H1 (cell line): ENCODE data around the gene CREG2. TPM values are rescaled to one million over a fixed set of nuclear protein-coding genes. Genes with fewer than 3 reads are reported as not detected.

ENCODE experiments used
- CTCF ChIA-PET: fragments of 300-600 bp; sonication (Branson Sonifier 250); formaldehyde crosslinking; loops from one replicate; lab custom pipeline; 2021; ENCODE audit not compliant: partially characterized antibody; lab: Charles Lee
- POLR2A ChIA-PET: fragments of 300-600 bp; sonication (Branson Sonifier 250); formaldehyde crosslinking; loops from one replicate; lab custom pipeline; 2021; ENCODE audit warnings: inconsistent platforms; ENCODE audit not compliant: partially characterized antibody; lab: Charles Lee
- DNase-seq, 2 experiments: peaks; one replicate each; pipeline versions ENCODE4 v3.0.0 to v3.0.0-alpha.2; 2010 to 2022; ENCODE audit warnings: low spot score in 2 of 2, low read depth in 1 of 2, mixed read lengths in 1 of 2
- FAIRE-seq: peaks from 2 replicates; lab custom pipeline; 2011; peaks lifted over from hg19 to GRCh38; lab: Jason Lieb, UNC
- H2AFZ ChIP-seq: 2 replicates; pipeline ENCODE4 v1.8.1; 2012; ENCODE audit warnings: low read length, inconsistent platforms
- H2AK5ac ChIP-seq: 2 replicates; pipeline ENCODE4 v1.6.1; 2013; ENCODE audit warnings: low read depth, low read length
- H2BK120ac ChIP-seq: replicated peaks from 2 replicates; pipeline ENCODE3; 2013; ENCODE audit warnings: low read depth, low read length, inconsistent platforms
- H2BK12ac ChIP-seq: 2 replicates; pipeline ENCODE4 v1.6.1; 2013; ENCODE audit warnings: low read depth, low read length
- H2BK15ac ChIP-seq: 2 replicates; pipeline ENCODE4 v1.6.1; 2013; ENCODE audit warnings: low read length
- H2BK20ac ChIP-seq: 2 replicates; pipeline ENCODE4 v1.6.1; 2013; ENCODE audit warnings: low read length
- H2BK5ac ChIP-seq: 2 replicates; pipeline ENCODE4 v1.6.1; 2013; ENCODE audit warnings: low read depth, low read length
- H3K14ac ChIP-seq: 2 replicates; pipeline ENCODE4 v1.6.1; 2013; ENCODE audit warnings: inconsistent platforms; ENCODE audit not compliant: insufficient read length
- H3K18ac ChIP-seq: 2 replicates; pipeline ENCODE4 v1.6.1; 2013; ENCODE audit warnings: low read length; ENCODE audit errors: extremely low read depth
- H3K23ac ChIP-seq: 2 replicates; pipeline ENCODE4 v1.6.1; 2013; ENCODE audit warnings: inconsistent platforms; ENCODE audit not compliant: insufficient read length
- H3K23me2 ChIP-seq: 2 replicates; pipeline ENCODE4 v1.6.1; 2013; ENCODE audit warnings: low read depth, low read length
- H3K27ac ChIP-seq: 2 replicates; pipeline ENCODE4 v1.6.1; 2011; ENCODE audit warnings: low read depth, low read length, inconsistent platforms
- H3K27me3 ChIP-seq, 4 experiments: replicated peaks in 1 of 4; 1 replicate in 1 of 4; 2 replicates in 3 of 4; pipeline versions ENCODE4 v1.6.1 to v1.8.1; 2011 to 2013; ENCODE audit warnings: low read length in 3 of 4, mild to moderate bottlenecking in 3 of 4, inconsistent platforms in 2 of 4, mixed read lengths in 2 of 4, moderate library complexity in 1 of 4; ENCODE audit not compliant: control insufficient read depth in 3 of 4, insufficient read depth in 3 of 4; ENCODE audit errors: extremely low read depth in 1 of 4
- H3K36me3 ChIP-seq, 4 experiments: 2 replicates each; pipeline versions ENCODE4 v1.6.1 to v1.8.1; 2011 to 2013; ENCODE audit warnings: mild to moderate bottlenecking in 4 of 4, low read length in 3 of 4, moderate library complexity in 2 of 4, control low read depth in 1 of 4, inconsistent platforms in 1 of 4; ENCODE audit not compliant: insufficient read depth in 4 of 4, control insufficient read depth in 2 of 4
- H3K4ac ChIP-seq: replicated peaks from 2 replicates; pipeline ENCODE3; 2013; ENCODE audit warnings: low read length, low read depth, mixed read lengths, inconsistent platforms; ENCODE audit not compliant: insufficient read length
- H3K4me1 ChIP-seq, 4 experiments: replicated peaks in 1 of 4; 1 replicate in 1 of 4; 2 replicates in 3 of 4; pipeline versions ENCODE4 v1.6.1 to v1.8.1; 2011 to 2013; ENCODE audit warnings: low read length in 3 of 4, inconsistent platforms in 2 of 4, mixed read lengths in 1 of 4; ENCODE audit not compliant: insufficient read depth in 4 of 4, control insufficient read depth in 3 of 4
- H3K4me2 ChIP-seq, 2 experiments: 2 replicates each; pipeline versions ENCODE4 v1.6.1 to v1.8.1; 2011 to 2013; ENCODE audit warnings: low read depth in 2 of 2, low read length in 2 of 2, control low read depth in 1 of 2, inconsistent platforms in 1 of 2, mild to moderate bottlenecking in 1 of 2; ENCODE audit not compliant: insufficient read depth in 1 of 2
- H3K4me3 ChIP-seq, 4 experiments: fragments of 200-600, 300-600 bp in 1 of 4; sonication (generic), shearing (Covaris generic), sonication (Bioruptor Twin) in 1 of 4; 2 replicates each; pipeline versions ENCODE4 v1.5.1 to v1.8.1; 2011 to 2016; ENCODE audit warnings: low read length in 4 of 4, low read depth in 3 of 4, control low read depth in 2 of 4, inconsistent platforms in 2 of 4, mild to moderate bottlenecking in 2 of 4, mixed read lengths in 1 of 4, moderate library complexity in 1 of 4; ENCODE audit not compliant: insufficient read depth in 2 of 4; ENCODE audit errors: extremely low read depth in 1 of 4
- H3K56ac ChIP-seq: replicated peaks from 2 replicates; pipeline ENCODE3; 2013; ENCODE audit warnings: low read depth, mild to moderate bottlenecking, mixed read lengths, low read length, inconsistent platforms; ENCODE audit not compliant: insufficient read length
- H3K79me1 ChIP-seq: 2 replicates; pipeline ENCODE4 v1.6.1; 2013; ENCODE audit warnings: low read depth, low read length, control low read depth
- H3K79me2 ChIP-seq, 2 experiments: 2 replicates each; pipeline versions ENCODE4 v1.6.1 to v1.8.1; 2012 to 2013; ENCODE audit warnings: low read length in 2 of 2, mild to moderate bottlenecking in 2 of 2, inconsistent platforms in 1 of 2; ENCODE audit not compliant: insufficient read depth in 2 of 2, control insufficient read depth in 1 of 2
- H3K9ac ChIP-seq, 4 experiments: replicated peaks in 1 of 4; 1 replicate in 1 of 4; 2 replicates in 3 of 4; pipeline versions ENCODE4 v1.6.1 to v1.8.1; 2011 to 2013; ENCODE audit warnings: low read depth in 3 of 4, low read length in 3 of 4, control low read depth in 2 of 4, mild to moderate bottlenecking in 2 of 4, moderate library complexity in 2 of 4, inconsistent platforms in 1 of 4; ENCODE audit errors: extremely low read depth in 1 of 4
- H3K9me3 ChIP-seq, 2 experiments: 2 replicates each; pipeline versions ENCODE4 v1.6.1 to v1.8.1; 2012 to 2013; ENCODE audit warnings: mild to moderate bottlenecking in 2 of 2, moderate library complexity in 2 of 2, control low read depth in 1 of 2, inconsistent platforms in 1 of 2, low read depth in 1 of 2, low read length in 1 of 2, mixed read lengths in 1 of 2; ENCODE audit not compliant: insufficient read depth in 2 of 2
- H4K20me1 ChIP-seq, 2 experiments: replicated peaks in 1 of 2; 2 replicates each; pipeline versions ENCODE3 to v1.8.1; 2011 to 2013; ENCODE audit warnings: inconsistent platforms in 2 of 2, low read length in 2 of 2, mild to moderate bottlenecking in 1 of 2; ENCODE audit not compliant: insufficient read depth in 2 of 2, control insufficient read depth in 1 of 2
- H4K5ac ChIP-seq: 2 replicates; pipeline ENCODE4 v1.6.1; 2013; ENCODE audit warnings: low read length, low read depth, mixed read lengths, inconsistent platforms; ENCODE audit not compliant: insufficient read length
- H4K8ac ChIP-seq: 2 replicates; pipeline ENCODE4 v1.8.0; 2013; ENCODE audit warnings: mild to moderate bottlenecking, moderate library complexity, low read length, inconsistent platforms; ENCODE audit not compliant: insufficient read depth; ENCODE audit errors: extremely low read depth
- H4K91ac ChIP-seq: replicated peaks from 2 replicates; pipeline ENCODE3; 2013; ENCODE audit warnings: low read length, mixed read lengths, inconsistent platforms; ENCODE audit not compliant: insufficient read length
- POLR2A ChIP-seq, 2 experiments: IDR thresholded peaks; 1 replicate in 1 of 2; 2 replicates in 1 of 2; pipeline ENCODE4 v1.6.1; 2011; ENCODE audit warnings: low read depth in 2 of 2, low read length in 2 of 2, mild to moderate bottlenecking in 2 of 2; ENCODE audit errors: control extremely low read depth in 1 of 2
- WGBS, 2 experiments: shearing (Covaris generic) in 1 of 2; methylation state at CpG; one replicate each; pipeline versions ENCODE4 v1.1.6 to v1.1.7; 2013 to 2015; ENCODE audit warnings: low lambda C conversion rate in 2 of 2, mixed read lengths in 2 of 2, inconsistent platforms in 1 of 2, low coverage in 1 of 2, missing lambda C conversion rate in 1 of 2; ENCODE audit not compliant: insufficient replicate concordance in 2 of 2, insufficient coverage in 1 of 2, insufficient read length in 1 of 2; ENCODE audit errors: extremely low coverage in 1 of 2, missing lambda C conversion rate in 1 of 2; 5-methylcytosine and 5-hydroxymethylcytosine counted together
- polyA plus RNA-seq, 7 experiments: library from polyadenylated mRNA; depleted of rRNA in 3 of 7; stranded (reverse) in 5 of 7; unstranded in 2 of 7; fragments of >200 nt in 5 of 7; fragments of 200-250 nt in 2 of 7; gene quantifications; 1 replicate in 5 of 7; 2 replicates in 1 of 7; 4 replicates in 1 of 7; pipeline versions ENCODE4 v1.2.1 to v1.2.3, GENCODE V29; 2011 to 2013; ENCODE audit warnings: missing spikeins in 2 of 7, mixed read lengths in 2 of 7
- total RNA-seq: library from RNA; stranded (reverse); fragmentation: NEBNext Ultra II Directional; extraction: Animal tissue kit (Norgen Biotek cat#: 25700); gene quantifications from 2 replicates; pipeline ENCODE4 v1.2.1, GENCODE V29; 2021

CREG2 gene
- total and polyA plus RNA-seq, 2 of the 8 experiments (the other 6 are each of a cell fraction or from before 2014, with no cell fraction given) = 2.0 to 2.2 TPM

GRCh38 chr2:101428422-101429176 lies 41.3 kb upstream of the CREG2 start:
- no peak overlapping the region for H3K23ac ChIP-seq
- no peaks in the 10 kb centered on the region for H4K20me1 ChIP-seq
- no peak overlapping the region for H3K4ac ChIP-seq
- no peak overlapping the region for H2BK12ac ChIP-seq
- no peak for TF ChIP-seq POLR2A (IDR thresholded peaks at IDR 0.05; ENCODE audit: control extremely low read depth in 1 of 2, low read depth in 2 of 2, low read length in 2 of 2)
- TF ChIP-seq, all 59 proteins: peak for 0
- H2BK15ac ChIP-seq = no peak overlapping the region
- no peaks in the 10 kb centered on the region for H3K79me2 ChIP-seq
- H3K4me3 ChIP-seq = no peak overlapping the region
- H2BK120ac ChIP-seq = no peak overlapping the region
- no peaks in the 10 kb centered on the region for H3K23me2 ChIP-seq
- no peak overlapping the region for H2AK5ac ChIP-seq
- H2BK20ac ChIP-seq = no peak overlapping the region
- no peak overlapping the region for H2BK5ac ChIP-seq
- WGBS, 2 experiments = 80% methylated on average over 10 of the region's 10 CpGs; no CpG with 5 or more reads in 1 of the 2 experiments
- H3K27ac ChIP-seq = no peak overlapping the region
- H3K4me1 ChIP-seq = no peaks in the 10 kb centered on the region
- H4K8ac ChIP-seq = no peak overlapping the region
- DNase-seq (no peak), FAIRE-seq (no peak)
- H3K27me3 ChIP-seq = no peaks in the 10 kb centered on the region
- no peak overlapping the region for H4K91ac ChIP-seq
- no peak overlapping the region for H2AFZ ChIP-seq
- no peak overlapping the region for H3K18ac ChIP-seq
- no peak overlapping the region for H3K9ac ChIP-seq
- H4K5ac ChIP-seq = no peak overlapping the region
- ChIA-PET CTCF (interaction anchor here (1.0 to 6.7 kb wide), 3 partner anchors 9 to 31 kb away, joined by 3 to 32 read pairs (median 3); no protein-coding TSS in a partner anchor), POLR2A (no interaction called here)
- H3K9me3 ChIP-seq = no peaks in the 10 kb centered on the region
- H3K4me2 ChIP-seq = no peak overlapping the region
- no peak overlapping the region for H3K14ac ChIP-seq
- no peak overlapping the region for H3K56ac ChIP-seq
- H3K79me1 ChIP-seq = no peaks in the 10 kb centered on the region
- no peaks in the 10 kb centered on the region; a peak in 1 of 8 replicates for H3K36me3 ChIP-seq
